Thyroid gland (tissue), 4 donors: ENCODE data around the gene ADRA2C. TPM values are rescaled to one million over a fixed set of nuclear protein-coding genes. Genes with fewer than 3 reads are reported as not detected.
A peak's percentile ranks its signal among the peaks of the same experiment; 100 is the strongest.

Source experiments
- DNase-seq, 2 donors: peaks; one replicate each; pipeline ENCODE4 v3.0.0-alpha.2; 2019
- H3K27ac ChIP-seq, 3 donors: fragments of 200-600 bp; sonication (generic); 1 replicate in 2 of 3; 2 replicates in 1 of 3; pipeline ENCODE4 v1.5.1; 2016 to 2019; ENCODE audit warnings: mild to moderate bottlenecking in 1 of 3, moderate library complexity in 1 of 3
- H3K27me3 ChIP-seq: fragments of 200-600 bp; sonication (generic); one replicate; pipeline ENCODE4 v1.5.1; 2019
- H3K36me3 ChIP-seq, 2 donors: fragments of 200-600 bp; sonication (generic); one replicate each; pipeline ENCODE4 v1.5.1; 2016 to 2019
- H3K4me1 ChIP-seq, 2 donors: fragments of 200-600 bp; sonication (generic); one replicate each; pipeline ENCODE4 v1.5.1; 2017 to 2019
- H3K4me3 ChIP-seq, 3 donors: fragments of 200-600 bp; sonication (generic); replicated peaks in 1 of 3; 1 replicate in 2 of 3; 2 replicates in 1 of 3; pipeline ENCODE4 v1.5.1; 2016; ENCODE audit warnings: mild to moderate bottlenecking in 1 of 3
- H3K9me3 ChIP-seq: fragments of 200-600 bp; sonication (generic); one replicate; pipeline ENCODE4 v1.5.1; 2017
- POLR2A ChIP-seq, 2 donors: fragments of 450-650 bp; IDR thresholded peaks; one replicate each; pipeline ENCODE4 v1.6.1; 2017; ENCODE audit warnings: antibody characterized with exemption in 2 of 2, mild to moderate bottlenecking in 2 of 2, moderate library complexity in 1 of 2
- WGBS, 2 donors: methylation state at CpG; one replicate each; pipeline ENCODE4 v1.1.5; 2017; 5-methylcytosine and 5-hydroxymethylcytosine counted together
- intact Hi-C: fragments of 100-400 bp; cut with DNase I; formaldehyde crosslinking; loops from one replicate; pipeline ENCODE4 v1.15.1; 2023
- total RNA-seq, 4 donors: library from RNA; depleted of rRNA; stranded (reverse); fragments of >200 nt; gene quantifications; one replicate each; pipeline ENCODE4 v1.2.3, GENCODE V29; 2016
- TF ChIP-seq, protein P1 (sequence below), 6 experiments: fragments of 200-600 bp in 3 of 6; fragments of 450-650 bp in 3 of 6; sonication (generic) in 3 of 6; IDR thresholded peaks; one replicate each; pipeline ENCODE4 v1.5.1; 2016 to 2019; ENCODE audit warnings: antibody characterized with exemption in 6 of 6, mild to moderate bottlenecking in 2 of 6, inconsistent platforms in 1 of 6, moderate library complexity in 1 of 6

ADRA2C gene
- total RNA-seq, 4 donors from 2014 or later = 0.45 to 3.5 (median 1.1) TPM

DNA sequence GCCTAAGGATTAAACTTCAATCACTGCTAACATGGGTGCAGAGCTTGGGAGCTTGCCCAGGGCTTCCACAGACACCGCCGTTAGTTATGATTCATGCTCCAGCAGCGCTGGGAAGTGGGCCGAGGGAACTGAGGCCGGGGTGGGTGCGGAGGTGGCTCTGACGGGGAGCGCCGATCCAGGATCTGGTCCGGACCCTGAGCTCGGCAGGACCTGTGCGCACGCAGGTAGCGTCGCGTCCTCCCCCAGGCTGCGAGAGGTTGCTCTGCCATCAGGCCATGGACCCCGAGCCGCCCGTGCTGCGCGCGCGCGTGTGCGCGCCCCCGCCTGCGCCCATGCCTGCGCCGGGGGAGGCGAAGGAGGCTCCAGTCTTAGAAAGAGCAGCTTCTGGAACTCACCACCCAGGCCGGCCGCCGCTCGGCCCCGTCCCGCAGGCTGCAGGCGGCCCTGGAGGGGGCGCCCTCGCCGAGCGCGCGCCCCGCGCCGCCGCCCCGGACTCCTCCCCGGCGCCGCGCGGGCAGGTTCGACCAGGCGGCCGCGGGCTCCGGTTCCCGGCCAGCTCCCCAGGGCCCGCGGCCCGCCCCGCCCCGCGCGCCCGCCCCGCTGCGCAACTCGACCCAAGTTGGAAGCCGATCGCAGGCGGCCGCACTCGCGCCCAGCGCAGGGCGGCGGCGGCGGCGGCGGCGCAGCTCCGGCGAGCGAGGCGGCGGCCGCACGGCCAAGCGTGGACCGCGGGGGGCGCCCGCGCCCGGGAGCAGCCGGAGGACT lies 732 bp upstream of the ADRA2C start:
- H3K4me1 ChIP-seq = peaks cover 0 to 3% of the 10 kb centered on the region in 2 donors
- peaks cover 6% of the 10 kb centered on the region for H3K27me3 ChIP-seq
- H3K4me3 ChIP-seq = no peak overlapping the region
- no peak overlapping the region for H3K27ac ChIP-seq
- no peak for TF ChIP-seq POLR2A (IDR thresholded peaks at IDR 0.05)
- TF ChIP-seq, protein P1, sequence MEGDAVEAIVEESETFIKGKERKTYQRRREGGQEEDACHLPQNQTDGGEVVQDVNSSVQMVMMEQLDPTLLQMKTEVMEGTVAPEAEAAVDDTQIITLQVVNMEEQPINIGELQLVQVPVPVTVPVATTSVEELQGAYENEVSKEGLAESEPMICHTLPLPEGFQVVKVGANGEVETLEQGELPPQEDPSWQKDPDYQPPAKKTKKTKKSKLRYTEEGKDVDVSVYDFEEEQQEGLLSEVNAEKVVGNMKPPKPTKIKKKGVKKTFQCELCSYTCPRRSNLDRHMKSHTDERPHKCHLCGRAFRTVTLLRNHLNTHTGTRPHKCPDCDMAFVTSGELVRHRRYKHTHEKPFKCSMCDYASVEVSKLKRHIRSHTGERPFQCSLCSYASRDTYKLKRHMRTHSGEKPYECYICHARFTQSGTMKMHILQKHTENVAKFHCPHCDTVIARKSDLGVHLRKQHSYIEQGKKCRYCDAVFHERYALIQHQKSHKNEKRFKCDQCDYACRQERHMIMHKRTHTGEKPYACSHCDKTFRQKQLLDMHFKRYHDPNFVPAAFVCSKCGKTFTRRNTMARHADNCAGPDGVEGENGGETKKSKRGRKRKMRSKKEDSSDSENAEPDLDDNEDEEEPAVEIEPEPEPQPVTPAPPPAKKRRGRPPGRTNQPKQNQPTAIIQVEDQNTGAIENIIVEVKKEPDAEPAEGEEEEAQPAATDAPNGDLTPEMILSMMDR (IDR thresholded peaks at IDR 0.05) = peak in 2 of 6 experiments; percentile 17 to 34
- peak; percentile 47 to 49 for DNase-seq
- H3K36me3 ChIP-seq = no peaks in the 10 kb centered on the region
- intact Hi-C loops = no loop called here
- H3K9me3 ChIP-seq = no peaks in the 10 kb centered on the region
- WGBS, 2 donors = 2 to 4% methylated on average over 11 to 17 of the region's 101 CpGs

DNA sequence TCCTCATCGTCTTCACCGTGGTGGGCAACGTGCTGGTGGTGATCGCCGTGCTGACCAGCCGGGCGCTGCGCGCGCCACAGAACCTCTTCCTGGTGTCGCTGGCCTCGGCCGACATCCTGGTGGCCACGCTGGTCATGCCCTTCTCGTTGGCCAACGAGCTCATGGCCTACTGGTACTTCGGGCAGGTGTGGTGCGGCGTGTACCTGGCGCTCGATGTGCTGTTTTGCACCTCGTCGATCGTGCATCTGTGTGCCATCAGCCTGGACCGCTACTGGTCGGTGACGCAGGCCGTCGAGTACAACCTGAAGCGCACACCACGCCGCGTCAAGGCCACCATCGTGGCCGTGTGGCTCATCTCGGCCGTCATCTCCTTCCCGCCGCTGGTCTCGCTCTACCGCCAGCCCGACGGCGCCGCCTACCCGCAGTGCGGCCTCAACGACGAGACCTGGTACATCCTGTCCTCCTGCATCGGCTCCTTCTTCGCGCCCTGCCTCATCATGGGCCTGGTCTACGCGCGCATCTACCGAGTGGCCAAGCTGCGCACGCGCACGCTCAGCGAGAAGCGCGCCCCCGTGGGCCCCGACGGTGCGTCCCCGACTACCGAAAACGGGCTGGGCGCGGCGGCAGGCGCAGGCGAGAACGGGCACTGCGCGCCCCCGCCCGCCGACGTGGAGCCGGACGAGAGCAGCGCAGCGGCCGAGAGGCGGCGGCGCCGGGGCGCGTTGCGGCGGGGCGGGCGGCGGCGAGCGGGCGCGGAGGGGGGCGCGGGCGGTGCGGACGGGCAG lies 792 bp downstream of the ADRA2C start:
- WGBS, 2 donors = 22 to 28% methylated on average over 8 to 10 of the region's 107 CpGs
- Histone ChIP-seq H3K27ac (no peak overlapping the region), H3K9me3 (no peaks in the 10 kb centered on the region), H3K27me3 (peaks cover 6% of the 10 kb centered on the region), H3K4me3 (no peak overlapping the region), H3K4me1 (peaks cover 0 to 3% of the 10 kb centered on the region in 2 donors), H3K36me3 (no peaks in the 10 kb centered on the region)
- TF ChIP-seq, protein P1 (IDR thresholded peaks at IDR 0.05) = no peak
- TF ChIP-seq POLR2A (IDR thresholded peaks at IDR 0.05) = no peak
- peak in 1 of 2 donors; percentile 5 for DNase-seq
- intact Hi-C loops = no loop called here

DNA sequence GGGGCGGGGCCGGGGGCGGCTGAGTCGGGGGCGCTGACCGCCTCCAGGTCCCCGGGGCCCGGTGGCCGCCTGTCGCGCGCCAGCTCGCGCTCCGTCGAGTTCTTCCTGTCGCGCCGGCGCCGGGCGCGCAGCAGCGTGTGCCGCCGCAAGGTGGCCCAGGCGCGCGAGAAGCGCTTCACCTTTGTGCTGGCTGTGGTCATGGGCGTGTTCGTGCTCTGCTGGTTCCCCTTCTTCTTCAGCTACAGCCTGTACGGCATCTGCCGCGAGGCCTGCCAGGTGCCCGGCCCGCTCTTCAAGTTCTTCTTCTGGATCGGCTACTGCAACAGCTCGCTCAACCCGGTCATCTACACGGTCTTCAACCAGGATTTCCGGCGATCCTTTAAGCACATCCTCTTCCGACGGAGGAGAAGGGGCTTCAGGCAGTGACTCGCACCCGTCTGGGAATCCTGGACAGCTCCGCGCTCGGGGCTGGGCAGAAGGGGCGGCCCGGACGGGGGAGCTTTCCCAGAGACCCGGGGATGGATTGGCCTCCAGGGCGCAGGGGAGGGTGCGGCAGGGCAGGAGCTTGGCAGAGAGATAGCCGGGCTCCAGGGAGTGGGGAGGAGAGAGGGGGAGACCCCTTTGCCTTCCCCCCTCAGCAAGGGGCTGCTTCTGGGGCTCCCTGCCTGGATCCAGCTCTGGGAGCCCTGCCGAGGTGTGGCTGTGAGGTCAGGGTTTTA lies 1.5 kb downstream of the ADRA2C start:
- intact Hi-C loops = no loop called here
- no peak overlapping the region for H3K27ac ChIP-seq
- H3K36me3 ChIP-seq = no peaks in the 10 kb centered on the region
- peaks cover 0 to 3% of the 10 kb centered on the region in 2 donors for H3K4me1 ChIP-seq
- no peak overlapping the region for H3K4me3 ChIP-seq
- WGBS, 2 donors = 11 to 51% methylated on average over 13 to 44 of the region's 58 CpGs
- peak; percentile 25 to 30 for DNase-seq
- H3K27me3 ChIP-seq = peaks cover 6% of the 10 kb centered on the region
- TF ChIP-seq POLR2A (IDR thresholded peaks at IDR 0.05) = no peak
- TF ChIP-seq, protein P1 (IDR thresholded peaks at IDR 0.05) = no peak
- H3K9me3 ChIP-seq = no peaks in the 10 kb centered on the region

DNA sequence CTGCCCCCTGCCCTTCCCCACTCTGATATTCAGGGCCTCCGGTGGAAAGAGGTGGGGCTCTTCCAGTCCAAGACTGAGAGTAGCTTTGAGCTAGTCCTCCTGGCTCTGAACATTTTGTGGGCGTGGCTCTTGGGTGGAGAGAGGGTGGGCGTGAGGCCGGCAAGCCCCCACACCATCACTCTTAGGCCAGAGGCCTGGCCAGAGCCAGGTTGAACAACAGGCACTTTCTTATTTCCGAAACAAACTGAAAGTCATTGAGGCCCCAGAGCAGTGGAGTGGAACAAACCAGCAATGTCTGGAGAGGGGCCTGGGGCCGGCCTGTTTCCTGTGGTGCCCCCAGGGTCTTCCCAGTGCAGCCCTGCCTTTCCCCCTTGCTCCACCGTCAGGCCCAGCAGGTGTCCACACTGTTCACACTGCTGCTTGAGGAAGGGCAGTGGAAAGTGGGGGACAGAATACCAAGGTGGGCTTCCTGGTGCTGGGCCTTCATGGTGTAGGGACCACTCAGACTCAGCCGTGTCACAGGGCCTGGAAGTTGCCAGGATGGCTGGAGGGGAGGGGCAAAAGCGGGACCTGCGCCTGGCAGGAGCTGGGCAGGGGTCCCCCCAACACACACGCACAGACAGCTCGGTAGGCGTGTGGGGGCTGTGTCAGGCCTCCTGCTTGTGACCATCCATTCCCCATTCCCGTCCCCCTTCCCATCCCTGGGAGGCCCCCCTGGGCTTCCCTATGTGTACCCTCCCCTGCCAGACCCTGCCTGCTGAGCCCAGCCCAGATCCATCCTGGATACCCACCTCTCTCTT lies 2.9 kb downstream of the ADRA2C start:
- Histone ChIP-seq H3K27me3 (peaks cover 6% of the 10 kb centered on the region), H3K4me1 (peaks cover 0 to 3% of the 10 kb centered on the region in 2 donors), H3K36me3 (no peaks in the 10 kb centered on the region), H3K9me3 (no peaks in the 10 kb centered on the region), H3K27ac (no peak overlapping the region), H3K4me3 (no peak overlapping the region)
- WGBS, 2 donors = 61 to 88% methylated on average over 8 to 10 of the region's 14 CpGs
- no peak for DNase-seq
- intact Hi-C loops = no loop called here
- TF ChIP-seq, protein P1 (IDR thresholded peaks at IDR 0.05) = no peak
- no peak for TF ChIP-seq POLR2A (IDR thresholded peaks at IDR 0.05)
